T-helper 1 cell (primary cell): ENCODE data around the gene SYP.

Experiments
- DNase-seq, 5 donors: peaks; one replicate each; pipeline ENCODE4 v3.0.0-alpha.2; 2012 to 2020

The SYP gene

DNA sequence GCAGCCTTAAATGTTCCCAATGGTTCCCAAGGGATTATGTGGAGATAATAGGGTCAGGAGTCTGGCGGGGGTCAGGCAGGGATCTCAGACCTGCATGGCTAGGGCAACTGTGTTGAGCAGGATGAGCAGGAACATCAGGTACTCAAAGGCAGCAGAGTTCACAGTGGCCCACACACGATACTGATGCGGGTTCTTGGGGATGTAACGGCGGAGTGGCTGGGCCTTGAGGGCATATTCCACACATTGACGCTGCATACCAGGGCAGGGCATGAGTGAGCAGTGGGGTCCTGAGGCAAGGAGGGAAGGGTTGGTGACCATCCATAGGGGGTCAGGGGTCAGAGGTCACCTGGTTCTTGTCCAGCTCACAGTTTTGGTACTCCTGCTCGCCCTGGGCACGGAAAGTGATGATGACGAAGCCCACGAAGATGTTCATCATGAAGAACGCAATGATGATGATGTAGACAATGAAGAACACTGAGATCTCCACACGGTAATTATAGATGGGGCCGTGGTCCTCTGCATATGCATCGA, 15.1 kb upstream of the SYP start:
- no peak for DNase-seq

GRCh38 chrX:49214416-49214815, 14.4 kb upstream of the SYP start:
- no peak for DNase-seq

DNA sequence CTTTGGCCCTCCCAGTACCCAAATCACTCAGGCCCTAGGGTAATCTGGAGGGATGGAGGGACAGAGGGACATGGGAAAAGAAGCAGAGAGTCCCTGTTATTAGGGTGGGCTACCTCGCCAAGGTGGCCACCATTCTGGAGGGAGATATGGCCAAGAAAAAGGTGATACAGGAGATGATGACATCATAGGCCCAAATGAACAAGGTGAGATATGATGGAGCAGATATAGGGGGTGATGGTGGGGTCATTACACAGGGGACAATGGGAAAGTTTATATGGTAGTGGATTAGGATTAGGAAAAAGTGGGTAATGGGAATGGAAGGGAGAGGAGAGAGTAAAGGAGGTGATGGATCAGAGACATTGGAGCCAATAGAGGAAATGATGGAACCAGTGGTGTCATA, 12.9 kb upstream of the SYP start:
- DNase-seq, result no peak

- no peak for DNase-seq
Observed at GRCh38 chrX:49212209-49212608, 12.2 kb upstream of the SYP start.

DNA sequence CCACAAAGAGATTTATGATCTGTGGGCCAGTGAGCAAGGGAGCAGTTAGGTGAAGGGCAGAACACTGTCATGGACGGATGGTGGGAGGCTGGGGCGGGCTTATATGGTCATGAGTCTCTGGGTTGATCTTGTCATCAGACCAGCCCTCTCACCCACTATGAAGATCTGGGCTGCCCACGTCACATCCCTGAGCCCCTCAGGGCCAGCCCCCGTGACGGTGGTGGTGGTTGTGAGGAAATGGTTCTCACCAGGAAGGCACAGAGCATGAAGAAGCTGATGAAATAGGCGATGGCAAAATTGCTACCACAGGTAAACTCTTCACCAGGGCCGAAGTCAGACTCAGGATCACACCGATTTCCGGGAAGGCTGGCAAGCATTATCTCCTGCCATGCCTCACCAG, 11.1 kb upstream of the SYP start:
- no peak for DNase-seq

DNA sequence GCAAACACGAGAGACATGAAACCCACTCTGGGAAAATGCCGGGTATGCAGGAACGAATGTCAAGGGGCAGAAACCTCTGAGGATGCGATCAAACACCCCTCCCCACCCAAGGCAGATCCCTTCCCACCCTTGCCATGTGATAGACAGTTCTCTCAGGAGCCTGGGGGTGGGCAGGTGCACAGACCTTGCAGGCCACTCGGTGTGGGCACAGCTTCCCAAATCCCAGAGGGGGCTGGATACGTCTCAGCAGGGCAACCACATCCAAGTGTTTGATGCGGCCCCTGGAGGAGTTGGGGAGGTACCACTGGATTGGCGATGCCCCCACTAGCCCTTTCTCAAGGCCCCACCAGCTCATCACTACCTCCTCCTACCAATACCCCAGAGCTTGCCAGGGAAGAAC, 10.4 kb upstream of the SYP start:
- DNase-seq, result no peak

DNA sequence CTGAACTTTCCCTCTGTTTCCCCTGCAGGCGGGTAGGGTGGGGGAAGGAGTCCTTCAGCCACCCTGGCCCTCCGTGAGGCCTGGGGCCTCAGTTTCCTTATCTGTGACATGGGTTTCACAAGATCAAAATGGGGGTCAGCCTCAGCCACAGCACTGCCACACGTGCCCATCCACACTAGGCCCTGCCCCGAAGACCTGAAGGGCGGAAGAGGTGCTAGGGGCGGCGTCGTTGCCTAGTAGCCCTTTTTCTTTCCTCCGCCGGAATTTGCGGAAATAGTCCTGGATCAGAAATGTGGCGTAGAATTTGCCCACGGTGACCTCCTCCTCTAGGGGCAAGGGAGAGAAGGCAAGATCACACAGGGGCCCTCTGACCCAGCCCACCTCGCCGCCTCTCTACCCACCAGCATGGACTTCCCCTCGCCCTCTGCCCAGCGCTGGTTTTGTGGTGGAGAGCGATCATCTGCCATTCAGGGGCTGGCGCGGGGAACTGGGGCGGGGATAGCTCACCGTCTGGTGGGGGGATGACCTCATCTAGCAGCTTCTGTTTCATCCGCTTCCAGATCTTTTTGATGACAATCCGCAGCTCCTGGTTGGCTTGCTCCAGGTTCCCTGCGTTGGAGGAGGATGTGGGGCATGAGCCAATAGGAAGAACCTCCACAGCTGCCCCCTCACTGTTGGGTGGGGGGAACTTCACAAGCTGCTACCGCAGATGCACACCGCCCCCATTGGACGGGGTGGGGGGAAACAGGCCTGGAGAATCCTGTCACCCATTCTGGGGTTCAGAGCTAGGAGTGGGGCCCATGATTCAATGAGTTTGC, 9.7 kb upstream of the SYP start:
- no peak for DNase-seq

- DNase-seq, result no peak
Observed at GRCh38 chrX:49208399-49208798, 8.4 kb upstream of the SYP start.

DNA sequence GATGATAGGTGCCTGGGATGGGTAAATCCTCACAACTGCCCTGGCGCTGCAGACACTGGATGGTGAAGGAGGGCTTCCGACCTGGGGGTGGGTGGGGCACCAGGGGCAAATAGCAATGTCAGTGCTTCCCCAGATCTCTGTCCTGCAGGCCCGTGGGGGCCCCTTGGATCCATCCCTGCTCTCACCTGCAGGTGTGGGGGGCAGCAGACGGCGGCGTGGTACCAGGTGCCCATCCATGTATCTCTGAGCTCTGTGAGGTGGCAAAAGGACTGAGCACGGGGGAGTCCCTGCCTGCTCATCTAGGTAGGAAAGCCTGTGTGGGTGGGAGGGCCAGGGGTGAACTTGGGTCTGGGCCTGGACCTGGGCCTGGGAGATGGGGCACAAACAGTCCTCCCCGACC, 6.5 kb upstream of the SYP start:
- DNase-seq, result no peak

GRCh38 chrX:49205443-49205842, 5.5 kb upstream of the SYP start:
- DNase-seq, result no peak

- DNase-seq, result no peak
Observed at GRCh38 chrX:49204709-49205108, 4.7 kb upstream of the SYP start.

- no peak for DNase-seq
Observed at GRCh38 chrX:49204017-49204416, 4.0 kb upstream of the SYP start.

DNA sequence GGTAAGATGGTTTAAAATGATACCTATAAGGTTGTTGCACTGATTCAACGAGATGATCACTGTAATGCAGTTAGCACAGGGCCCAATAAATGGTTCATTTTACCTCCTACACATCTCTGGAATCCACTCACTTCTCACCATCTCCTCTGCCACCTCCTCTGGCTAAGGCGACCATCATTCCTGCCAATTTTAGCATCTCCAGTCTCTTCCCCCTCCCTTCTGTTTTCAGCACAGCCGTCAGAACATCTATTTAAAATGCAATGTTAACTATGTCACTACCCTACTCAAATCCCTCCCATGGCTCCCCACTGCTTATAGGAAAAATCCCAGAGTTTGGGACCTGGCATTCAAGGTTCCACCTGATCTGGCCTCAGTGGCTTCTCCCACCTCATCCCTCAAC, 3.5 kb upstream of the SYP start:
- no peak for DNase-seq

GRCh38 chrX:49202022-49202421, 2.0 kb upstream of the SYP start:
- no peak for DNase-seq

DNA sequence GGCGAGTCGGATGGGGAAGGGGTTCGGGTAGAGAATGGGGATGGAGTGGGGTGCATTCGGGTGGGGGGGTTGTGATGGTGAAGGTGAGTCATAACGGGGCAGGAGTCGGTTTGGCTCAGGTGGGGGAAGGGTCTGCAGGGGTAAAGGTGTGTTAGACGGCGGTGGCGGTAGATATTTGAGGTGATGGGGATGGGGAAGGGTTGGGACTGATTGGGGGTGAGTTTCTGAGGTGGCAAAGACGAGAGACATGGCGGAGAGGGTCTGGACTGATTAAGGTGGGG, 738 bp downstream of the SYP start:
- DNase-seq, result no peak

DNA sequence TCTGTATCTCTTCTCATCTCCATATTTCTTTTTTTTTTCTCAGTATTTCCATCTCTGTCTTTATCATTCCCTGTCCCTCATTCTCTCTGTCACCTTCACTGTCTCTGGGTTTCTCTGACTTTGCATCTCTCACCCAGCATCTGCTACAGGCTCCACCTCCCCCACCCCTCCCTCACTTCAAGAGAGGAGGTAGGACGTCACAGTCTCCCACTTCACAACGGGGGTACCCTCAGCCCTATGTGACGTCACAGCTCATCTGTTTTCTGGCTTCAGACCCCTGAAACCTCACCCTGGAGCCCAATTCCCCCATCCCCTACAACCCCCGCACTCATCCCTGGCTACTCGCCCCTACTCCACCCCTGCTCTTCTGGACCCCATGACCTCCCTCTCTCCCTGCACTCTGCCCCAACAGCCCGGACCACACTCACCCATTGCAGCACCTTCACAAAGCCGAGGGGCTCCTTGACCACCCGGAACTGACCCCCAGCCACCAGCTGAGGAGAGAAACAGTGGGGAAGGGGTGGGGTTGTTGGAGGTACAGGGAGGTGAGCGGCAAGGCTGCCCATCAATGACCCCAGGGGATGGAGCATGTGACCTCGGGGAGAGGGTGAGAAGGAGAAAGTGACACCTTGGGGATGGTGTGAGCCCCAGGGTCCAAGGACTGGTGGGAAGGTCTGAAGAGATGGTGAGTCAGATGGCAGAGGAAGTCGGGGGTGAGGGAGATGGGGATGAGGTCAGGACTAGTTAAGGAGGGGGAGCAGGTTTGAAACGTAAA, 1.3 kb downstream of the SYP start:
- DNase-seq, result no peak

- DNase-seq, result no peak
Observed at GRCh38 chrX:49197543-49198087, 2.4 kb downstream of the SYP start.

GRCh38 chrX:49193542-49193964, 6.4 kb downstream of the SYP start:
- DNase-seq, result no peak

- DNase-seq, result peak in 1 of 5 donors; percentile 36
Observed at GRCh38 chrX:49192722-49193328, 7.2 kb downstream of the SYP start.

DNA sequence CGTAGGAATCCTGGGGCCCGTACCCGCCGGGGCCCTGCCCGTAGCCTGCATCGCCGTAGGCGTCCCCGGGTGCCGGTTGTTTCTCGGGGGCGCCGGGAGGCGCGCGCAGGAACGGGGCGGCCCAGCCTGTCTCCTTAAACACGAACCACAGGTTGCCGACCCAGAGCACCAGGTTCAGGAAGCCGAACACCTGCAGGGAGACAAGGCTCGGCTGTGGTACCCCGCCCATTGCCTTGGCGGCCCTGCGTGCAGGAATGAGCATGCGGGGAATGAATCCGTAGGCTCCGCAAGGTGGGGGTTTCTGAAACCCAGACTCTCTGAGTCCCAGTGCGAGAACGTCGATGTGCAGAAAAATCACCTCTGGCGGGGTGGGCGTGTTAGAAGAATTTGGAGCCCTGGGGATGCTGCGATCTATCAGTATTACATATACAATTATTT, 8.4 kb downstream of the SYP start:
- DNase-seq, result no peak

DNA sequence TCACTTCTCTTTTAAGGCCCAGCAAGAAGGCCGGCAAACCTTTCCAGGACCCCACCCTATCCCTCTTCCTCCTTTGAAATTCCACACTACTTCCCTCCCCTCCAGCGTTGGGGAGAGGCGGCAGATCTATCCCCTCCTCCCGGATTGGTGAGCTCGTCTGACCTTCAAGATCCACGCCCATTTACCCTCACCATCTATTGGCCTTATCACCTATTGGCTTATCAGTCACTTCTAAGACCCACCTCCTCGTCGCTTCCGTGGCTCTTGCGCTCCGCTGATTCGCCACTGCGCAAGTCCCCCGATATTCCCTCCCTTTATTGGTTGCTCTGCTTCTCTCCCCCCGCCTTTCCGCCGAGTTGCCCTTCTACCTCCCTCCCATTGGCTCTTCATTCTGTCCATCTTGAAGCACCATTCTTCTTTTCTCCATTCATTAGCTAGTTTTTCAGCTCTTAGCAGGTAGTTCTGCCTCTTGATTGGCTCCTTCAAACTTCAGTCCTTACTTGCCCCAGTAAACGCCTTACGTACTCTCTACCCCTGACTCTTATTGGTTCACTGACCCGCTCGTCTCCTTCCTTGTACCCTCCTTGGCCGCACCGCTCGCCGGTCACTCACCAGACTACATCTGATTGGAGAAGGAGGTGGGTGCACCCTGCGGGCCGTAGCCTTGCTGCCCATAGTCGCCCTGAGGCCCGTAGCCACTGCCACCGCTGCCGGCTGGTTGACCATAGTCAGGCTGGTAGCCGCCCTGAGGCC, 9.0 kb downstream of the SYP start:
- DNase-seq, result peak; percentile 74 to 98 (median 78)

DNA sequence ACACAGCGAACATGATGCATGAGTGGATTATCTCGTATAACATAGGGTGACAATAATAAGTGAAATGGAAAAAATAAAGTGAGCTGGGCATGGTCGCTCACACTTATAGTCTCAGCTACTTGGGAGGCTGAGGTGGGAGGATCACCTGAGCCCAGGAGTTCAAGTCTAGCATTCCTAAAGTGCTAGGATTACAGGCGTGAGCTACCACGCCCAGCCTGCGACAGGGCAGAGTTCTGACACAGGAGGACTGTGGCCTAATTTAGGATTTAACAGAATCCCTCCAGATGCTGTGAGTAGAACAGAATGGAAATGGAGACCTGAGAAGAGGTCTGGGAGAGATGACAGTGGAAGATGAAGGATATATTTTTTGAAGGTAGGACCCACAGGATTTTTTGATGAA, 10.4 kb downstream of the SYP start:
- no peak for DNase-seq
